Thyroid gland (tissue), 4 donors: ENCODE measurements around the gene EDDM13.

Experiments used
- POLR2A ChIP-seq, 2 donors: fragments of 450-650 bp; IDR thresholded peaks; one replicate each; pipeline ENCODE4 v1.6.1; 2017; ENCODE audit warnings: antibody characterized with exemption in 2 of 2, mild to moderate bottlenecking in 2 of 2, moderate library complexity in 1 of 2
- TF ChIP-seq, protein P1 (sequence below), 6 experiments: fragments of 200-600 bp in 3 of 6; fragments of 450-650 bp in 3 of 6; sonication (generic) in 3 of 6; IDR thresholded peaks; one replicate each; pipeline ENCODE4 v1.5.1; 2016 to 2019; ENCODE audit warnings: antibody characterized with exemption in 6 of 6, mild to moderate bottlenecking in 2 of 6, inconsistent platforms in 1 of 6, moderate library complexity in 1 of 6

GRCh38 chr19:56297010-56297409 is 24.5 kb downstream of the EDDM13 start:
- TF ChIP-seq, protein P1, sequence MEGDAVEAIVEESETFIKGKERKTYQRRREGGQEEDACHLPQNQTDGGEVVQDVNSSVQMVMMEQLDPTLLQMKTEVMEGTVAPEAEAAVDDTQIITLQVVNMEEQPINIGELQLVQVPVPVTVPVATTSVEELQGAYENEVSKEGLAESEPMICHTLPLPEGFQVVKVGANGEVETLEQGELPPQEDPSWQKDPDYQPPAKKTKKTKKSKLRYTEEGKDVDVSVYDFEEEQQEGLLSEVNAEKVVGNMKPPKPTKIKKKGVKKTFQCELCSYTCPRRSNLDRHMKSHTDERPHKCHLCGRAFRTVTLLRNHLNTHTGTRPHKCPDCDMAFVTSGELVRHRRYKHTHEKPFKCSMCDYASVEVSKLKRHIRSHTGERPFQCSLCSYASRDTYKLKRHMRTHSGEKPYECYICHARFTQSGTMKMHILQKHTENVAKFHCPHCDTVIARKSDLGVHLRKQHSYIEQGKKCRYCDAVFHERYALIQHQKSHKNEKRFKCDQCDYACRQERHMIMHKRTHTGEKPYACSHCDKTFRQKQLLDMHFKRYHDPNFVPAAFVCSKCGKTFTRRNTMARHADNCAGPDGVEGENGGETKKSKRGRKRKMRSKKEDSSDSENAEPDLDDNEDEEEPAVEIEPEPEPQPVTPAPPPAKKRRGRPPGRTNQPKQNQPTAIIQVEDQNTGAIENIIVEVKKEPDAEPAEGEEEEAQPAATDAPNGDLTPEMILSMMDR (IDR thresholded peaks at IDR 0.05), result no peak
- TF ChIP-seq POLR2A (IDR thresholded peaks at IDR 0.05), result no peak
